GM18858 (cell line): Measurements from ENCODE around the gene NCMAP.
"Not testable (repeated sequence)": the region's sequence is repeated elsewhere in the genome, so short reads cannot be mapped to it uniquely, and the experiment has no call there.

ENCODE experiments used
- ATAC-seq: cut with Tn5 transposase; IDR thresholded peaks from one replicate; pipeline ENCODE4 v1.9.1; 2021; ENCODE audit not compliant: unreplicated experiment

Gene NCMAP

DNA sequence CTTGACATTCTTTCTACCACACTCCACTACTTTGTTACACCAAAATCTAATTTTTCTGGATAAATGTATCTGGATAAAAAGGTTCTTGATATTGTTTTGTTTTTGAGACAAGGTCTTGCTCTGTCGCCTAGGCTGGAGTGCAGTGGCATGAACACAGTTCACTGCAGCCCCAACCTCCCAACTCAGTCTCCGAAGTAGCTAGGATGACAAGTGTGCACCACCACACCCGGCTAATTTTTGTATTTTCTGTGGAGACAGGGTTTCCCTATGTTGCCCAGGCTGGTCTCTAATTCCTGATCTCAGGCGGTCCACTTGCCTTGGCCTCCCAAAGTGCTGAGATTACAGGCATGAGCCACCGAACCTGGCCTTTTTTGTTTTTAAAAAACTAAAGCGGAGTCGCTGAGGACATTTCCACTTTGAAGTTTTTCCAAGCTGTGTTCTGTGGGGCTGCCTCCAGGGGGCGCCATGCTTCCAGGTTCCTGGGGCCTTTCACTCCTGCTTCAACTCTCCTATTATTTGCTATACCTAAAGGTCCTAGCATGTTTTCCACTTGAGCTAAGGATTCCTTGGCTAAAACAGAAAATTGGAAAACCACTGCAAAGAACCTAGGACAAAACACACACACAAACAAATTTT, 14.1 kb upstream of the NCMAP start:
- no peak for ATAC-seq

DNA sequence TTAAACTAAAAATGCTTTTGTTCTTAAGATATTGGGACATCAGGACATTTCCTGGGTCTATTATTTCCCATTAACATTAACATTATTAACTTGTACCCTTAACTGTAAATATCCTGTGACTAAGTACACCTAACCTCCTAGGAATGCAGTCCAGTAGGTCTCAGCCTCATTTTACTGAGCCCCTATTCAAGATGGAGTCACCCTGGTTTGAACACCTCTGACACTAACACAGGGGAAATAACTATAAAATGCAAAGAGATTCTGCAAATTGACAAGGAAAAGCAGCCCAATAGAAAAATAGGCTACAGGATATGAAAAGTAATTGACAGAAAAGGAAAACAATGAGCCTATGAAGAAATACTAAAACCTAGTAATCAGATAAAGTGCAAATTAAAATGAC, 11.6 kb upstream of the NCMAP start:
- no peak for ATAC-seq

DNA sequence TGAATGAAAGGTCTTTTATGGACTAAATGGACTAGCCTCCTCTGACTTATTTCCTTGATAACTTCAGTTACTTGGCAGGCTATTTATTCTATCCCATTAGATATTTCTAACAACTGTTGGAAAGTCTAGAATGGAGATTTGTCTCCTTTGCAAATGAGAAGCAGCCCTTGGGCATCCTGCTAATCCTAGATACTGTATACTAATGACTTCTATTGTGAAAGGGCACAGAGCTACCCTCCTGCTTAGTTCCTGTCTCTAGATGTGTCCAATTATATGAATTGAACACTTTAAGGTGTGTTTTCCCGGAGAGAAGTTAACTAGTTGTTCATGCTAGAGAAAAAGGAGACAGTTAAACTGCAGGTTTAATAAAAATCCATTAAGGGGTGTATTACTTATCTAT, 10.2 kb upstream of the NCMAP start:
- ATAC-seq = no peak

DNA sequence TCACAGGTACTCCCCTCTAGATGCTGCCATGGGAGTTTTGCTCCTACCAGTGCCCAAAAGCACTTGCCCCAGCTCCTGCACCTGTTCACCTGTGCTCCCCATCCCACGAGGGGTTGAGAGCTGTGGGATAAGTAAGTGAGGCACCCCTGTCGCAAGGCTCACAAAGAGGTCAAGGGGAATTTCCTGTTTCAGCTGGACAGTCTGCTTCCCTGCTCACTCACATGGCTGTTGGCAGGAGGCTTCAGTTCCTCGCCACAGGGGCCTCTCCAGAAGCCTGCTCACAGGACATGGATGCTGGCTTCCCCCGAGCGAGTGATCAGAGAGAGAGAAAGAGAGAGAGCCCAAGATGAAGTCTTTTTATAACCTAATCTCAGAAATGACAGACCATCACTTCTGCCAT, 8.7 kb upstream of the NCMAP start:
- ATAC-seq = no peak

DNA sequence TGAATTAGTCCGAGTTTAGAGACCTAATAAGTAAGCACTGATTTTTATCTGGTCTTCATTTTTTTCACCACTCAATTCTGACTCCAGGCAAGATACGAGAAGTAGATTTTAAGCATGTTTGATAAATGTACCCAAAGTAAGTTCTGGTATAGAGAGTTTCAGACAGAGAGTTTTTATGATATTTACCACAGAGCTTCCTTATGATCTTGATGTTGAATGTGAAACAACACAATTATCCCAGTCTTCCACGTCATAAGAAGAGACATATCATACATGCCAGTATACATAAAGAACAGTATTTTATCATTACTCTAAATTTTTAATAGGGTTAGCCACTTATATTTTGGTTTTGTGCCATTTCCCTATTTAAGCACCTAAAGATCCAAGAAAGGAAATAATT, 7.8 kb upstream of the NCMAP start:
- ATAC-seq = no peak

DNA sequence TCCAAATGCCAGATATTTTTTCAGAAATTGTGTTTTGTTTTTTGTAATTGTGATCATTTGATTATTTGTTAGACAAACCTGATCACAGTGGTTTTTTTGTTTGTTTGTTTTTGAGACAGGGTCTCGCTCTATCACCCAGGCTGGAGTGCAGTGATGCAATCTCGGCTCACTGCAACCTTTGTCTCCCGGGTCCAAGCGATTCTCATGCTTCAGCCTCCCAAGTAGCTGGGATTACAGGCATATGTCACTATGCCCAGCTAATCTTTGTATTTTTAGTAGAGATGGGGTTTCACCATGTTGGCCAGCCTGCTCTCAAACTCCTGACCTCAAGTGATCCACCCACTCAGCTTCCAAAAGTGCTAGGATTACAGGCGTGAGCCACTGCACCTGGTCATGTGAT, 6.7 kb upstream of the NCMAP start:
- ATAC-seq = not testable (repeated sequence)

- no peak for ATAC-seq
Measured at GRCh38 chr1:24551290-24551959, 4.5 kb upstream of the NCMAP start.

DNA sequence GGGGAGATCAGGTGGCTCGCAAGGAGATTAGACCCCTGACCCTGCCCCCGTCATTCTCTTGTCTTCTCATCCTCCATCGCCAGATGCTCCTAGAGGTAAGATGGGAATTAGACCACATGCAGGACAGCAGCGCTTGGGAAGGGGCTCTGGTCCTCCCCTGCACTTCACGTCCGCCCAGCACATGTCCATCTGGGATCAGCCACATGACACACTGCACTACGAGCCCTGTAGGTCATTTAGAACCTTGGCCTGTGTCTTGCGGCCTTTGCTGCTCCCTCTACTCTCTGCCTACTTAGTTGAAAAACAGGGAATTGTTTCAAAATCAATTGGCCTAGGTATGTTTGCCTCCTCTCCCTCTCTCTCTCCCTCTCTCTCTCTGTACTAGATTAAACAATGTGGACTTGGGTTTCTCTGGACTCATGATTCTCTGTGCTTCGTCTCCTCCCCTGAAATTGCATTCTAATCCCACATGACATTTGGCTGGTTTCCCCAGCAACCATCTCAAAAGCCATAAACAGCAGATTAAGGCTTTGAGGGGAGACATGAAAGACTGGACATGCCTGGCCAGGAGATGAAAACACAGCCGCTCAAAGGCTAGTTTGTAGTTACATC, 3.8 kb upstream of the NCMAP start:
- ATAC-seq = no peak

DNA sequence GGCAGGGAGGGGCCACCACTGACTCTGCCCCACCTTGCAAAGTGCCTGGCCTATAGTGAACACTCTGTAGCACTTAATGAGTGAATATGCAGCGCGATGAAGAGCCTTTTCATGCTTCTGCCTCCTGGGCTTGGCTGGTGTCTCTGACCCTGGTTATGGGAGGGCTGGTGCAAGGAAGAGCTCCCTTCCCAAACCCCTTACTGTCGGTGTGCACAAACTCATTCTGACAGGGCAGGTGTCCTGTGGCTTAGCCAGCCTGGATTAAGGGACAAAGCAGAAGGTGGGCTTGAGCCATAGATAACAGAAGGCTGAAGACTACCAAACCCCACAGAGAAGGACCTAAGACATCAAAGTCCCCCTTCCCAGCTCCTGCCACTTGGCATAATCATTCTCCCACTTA, 2.0 kb upstream of the NCMAP start:
- no peak for ATAC-seq

DNA sequence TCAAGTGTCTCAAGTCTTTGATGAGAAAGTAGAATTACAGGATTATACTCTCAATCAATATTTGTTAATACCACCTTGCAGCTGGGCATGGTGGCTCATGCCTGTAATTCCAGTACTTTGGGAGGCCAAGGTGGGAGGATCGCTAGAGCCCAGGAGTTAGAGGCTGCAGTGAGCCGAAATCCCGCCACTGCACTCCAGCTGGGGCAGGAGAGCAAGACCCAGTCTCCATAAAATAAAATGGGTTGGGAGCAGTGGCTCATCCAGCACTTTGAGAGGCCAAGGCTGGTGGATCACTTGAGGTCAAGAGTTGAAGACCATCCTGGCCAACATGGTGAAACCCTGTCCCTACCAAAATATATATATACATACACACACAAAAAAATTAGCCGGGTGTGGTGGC, 1.2 kb upstream of the NCMAP start:
- ATAC-seq = no peak

DNA sequence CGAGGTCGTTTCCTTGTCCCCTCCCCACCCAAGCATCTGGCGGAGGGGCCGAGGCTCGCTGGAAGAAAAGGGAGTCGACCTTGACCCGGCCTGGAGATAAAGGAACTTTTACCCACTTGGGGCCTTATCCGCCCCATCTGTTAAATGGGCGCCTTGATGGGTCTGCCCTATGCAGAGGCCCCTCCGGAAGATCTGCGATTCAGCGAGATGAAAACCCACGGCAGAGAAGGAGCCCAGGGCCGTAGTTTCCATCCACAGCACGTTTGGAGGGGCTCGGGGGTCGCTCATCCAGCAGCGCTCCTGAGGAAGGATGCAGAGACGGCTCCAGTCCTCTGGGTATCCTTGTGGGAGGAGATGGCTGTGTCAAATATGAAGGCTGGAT, 518 bp downstream of the NCMAP start:
- no peak for ATAC-seq

DNA sequence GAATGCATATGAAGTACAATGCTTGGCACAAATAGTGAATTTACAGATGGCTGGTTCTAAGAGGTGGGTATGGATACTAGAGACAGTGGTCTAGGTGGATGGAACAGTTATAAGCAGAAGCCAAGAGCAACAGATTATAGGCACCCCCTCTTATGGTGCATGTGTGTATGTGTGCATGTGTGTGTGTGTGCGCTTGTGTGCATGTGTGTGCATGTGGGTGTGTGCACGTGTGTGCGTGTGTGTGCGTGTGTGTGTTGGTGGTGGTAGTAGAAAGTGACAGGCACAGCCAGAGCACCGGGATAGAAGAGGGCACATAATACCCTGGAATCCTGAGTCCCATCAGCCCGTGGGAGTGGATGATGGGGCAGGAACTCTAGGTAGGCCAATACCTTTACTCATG, 1.3 kb downstream of the NCMAP start:
- ATAC-seq = no peak

DNA sequence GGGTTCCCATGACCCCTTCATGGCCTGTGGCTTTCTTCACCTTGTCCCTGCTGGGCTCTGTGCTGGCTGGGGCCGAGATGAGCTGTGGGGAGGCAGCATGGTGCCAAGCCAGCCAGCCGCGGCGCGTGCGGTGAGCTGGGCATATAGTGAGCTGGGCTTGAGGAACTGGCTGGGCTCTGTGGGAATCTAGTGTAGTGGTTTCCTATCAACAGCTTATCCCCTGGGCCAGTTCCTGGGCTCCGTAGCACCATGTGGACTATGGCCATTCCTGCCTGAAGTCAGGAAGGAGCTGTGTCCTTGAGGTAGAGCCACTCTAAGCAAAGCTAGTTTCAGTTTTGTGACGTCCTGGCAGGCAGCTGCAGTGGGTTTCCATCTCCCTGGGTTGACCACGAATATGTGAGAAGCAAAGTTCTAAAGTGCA, 1.8 kb downstream of the NCMAP start:
- ATAC-seq = no peak

- ATAC-seq = no peak
Measured at GRCh38 chr1:24558455-24558854, 2.6 kb downstream of the NCMAP start.

GRCh38 chr1:24558902-24559791, 3.3 kb downstream of the NCMAP start:
- ATAC-seq = no peak

GRCh38 chr1:24560361-24560760, 4.5 kb downstream of the NCMAP start:
- ATAC-seq = no peak

GRCh38 chr1:24562625-24563024, 6.7 kb downstream of the NCMAP start:
- ATAC-seq = no peak

- ATAC-seq = no peak
Measured at GRCh38 chr1:24564695-24565094, 8.8 kb downstream of the NCMAP start.

DNA sequence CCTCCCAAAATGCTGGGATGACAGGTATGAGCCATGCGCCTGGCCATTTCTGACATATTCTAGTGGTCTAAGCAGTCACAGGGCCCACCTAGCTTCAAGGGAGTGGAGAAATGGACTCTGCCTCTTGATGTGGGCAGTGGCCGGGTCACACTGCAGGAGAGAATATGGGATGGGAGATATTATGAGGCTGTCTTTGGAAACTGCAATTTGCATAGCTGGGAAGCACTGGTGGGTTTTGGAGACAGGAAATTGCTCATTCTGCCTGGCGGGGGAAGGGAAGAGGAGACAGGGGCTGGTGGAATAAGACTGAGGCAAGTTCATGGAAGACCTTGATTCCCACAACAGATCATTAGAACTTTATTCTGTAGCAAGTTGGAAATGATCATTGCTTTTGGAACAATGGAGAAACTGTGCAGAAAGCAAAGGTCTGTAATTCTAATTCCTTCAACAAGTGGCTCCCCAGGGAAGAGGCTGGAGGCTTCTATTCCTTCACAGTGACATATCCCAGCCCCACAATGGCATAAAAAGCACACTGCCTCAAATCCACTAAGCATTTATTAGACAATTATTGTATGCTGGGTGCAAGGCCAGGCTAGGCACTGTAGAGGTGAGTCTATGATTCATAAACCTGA, 10.5 kb downstream of the NCMAP start:
- ATAC-seq = no peak

- no peak for ATAC-seq
Measured at GRCh38 chr1:24567792-24568388, 12.0 kb downstream of the NCMAP start.

GRCh38 chr1:24568475-24568874, 12.6 kb downstream of the NCMAP start:
- no peak for ATAC-seq
